Neural progenitor cell (in vitro differentiated cells): ENCODE measurements around the gene MSH3.

Source experiments
- EZH2 ChIP-seq: fragments of 200-600 bp; sonication (generic); IDR thresholded peaks from 2 replicates; pipeline ENCODE4 v1.6.1; 2017; ENCODE audit warnings: antibody characterized with exemption, mild to moderate bottlenecking, moderate library complexity
- TF ChIP-seq, protein P1 (sequence below): fragments of 200-600 bp; sonication (generic); IDR thresholded peaks from 2 replicates; pipeline ENCODE4 v1.5.1; 2017; ENCODE audit warnings: antibody characterized with exemption, mild to moderate bottlenecking

- TF ChIP-seq, protein P1, sequence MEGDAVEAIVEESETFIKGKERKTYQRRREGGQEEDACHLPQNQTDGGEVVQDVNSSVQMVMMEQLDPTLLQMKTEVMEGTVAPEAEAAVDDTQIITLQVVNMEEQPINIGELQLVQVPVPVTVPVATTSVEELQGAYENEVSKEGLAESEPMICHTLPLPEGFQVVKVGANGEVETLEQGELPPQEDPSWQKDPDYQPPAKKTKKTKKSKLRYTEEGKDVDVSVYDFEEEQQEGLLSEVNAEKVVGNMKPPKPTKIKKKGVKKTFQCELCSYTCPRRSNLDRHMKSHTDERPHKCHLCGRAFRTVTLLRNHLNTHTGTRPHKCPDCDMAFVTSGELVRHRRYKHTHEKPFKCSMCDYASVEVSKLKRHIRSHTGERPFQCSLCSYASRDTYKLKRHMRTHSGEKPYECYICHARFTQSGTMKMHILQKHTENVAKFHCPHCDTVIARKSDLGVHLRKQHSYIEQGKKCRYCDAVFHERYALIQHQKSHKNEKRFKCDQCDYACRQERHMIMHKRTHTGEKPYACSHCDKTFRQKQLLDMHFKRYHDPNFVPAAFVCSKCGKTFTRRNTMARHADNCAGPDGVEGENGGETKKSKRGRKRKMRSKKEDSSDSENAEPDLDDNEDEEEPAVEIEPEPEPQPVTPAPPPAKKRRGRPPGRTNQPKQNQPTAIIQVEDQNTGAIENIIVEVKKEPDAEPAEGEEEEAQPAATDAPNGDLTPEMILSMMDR, result no peak
- TF ChIP-seq EZH2, result no peak
Observed at GRCh38 chr5:80703291-80703690, 48.8 kb downstream of the MSH3 start.
